Adrenal gland (tissue), 5 donors: ENCODE results near the gene USP25.

Source experiments
- CTCF ChIP-seq, 6 experiments: fragments of 450-650 bp in 4 of 6; fragments of 200-600 bp in 2 of 6; sonication (generic) in 1 of 6; IDR thresholded peaks; 1 replicate in 5 of 6; 2 replicates in 1 of 6; pipeline versions ENCODE4 v1.5.1 to v1.8.0; 2016 to 2021; ENCODE audit warnings: antibody characterized with exemption in 6 of 6, mild to moderate bottlenecking in 2 of 6, moderate library complexity in 1 of 6
- POLR2A ChIP-seq, 2 donors: fragments of 450-650 bp; IDR thresholded peaks; one replicate each; pipeline ENCODE4 v1.6.1; 2017; ENCODE audit warnings: antibody characterized with exemption in 2 of 2, mild to moderate bottlenecking in 2 of 2, moderate library complexity in 1 of 2
- donor health status: DM: no; HTN: no; CAD: no.

GRCh38 chr21:15713412-15713811 lies 16.4 kb upstream of the USP25 start:
- TF ChIP-seq CTCF (IDR thresholded peaks at IDR 0.05) (no peak), POLR2A (IDR thresholded peaks at IDR 0.05) (no peak)
